Dermis microvascular lymphatic vessel endothelial cell (primary cell): ENCODE measurements around the gene INTS6. TPM values are rescaled to one million over a fixed set of nuclear protein-coding genes. Genes with fewer than 3 reads are reported as not detected.
"Not testable (repeated sequence)": the region's sequence is repeated elsewhere in the genome, so short reads cannot be mapped to it uniquely, and the experiment has no call there.

Source experiments
- DNase-seq, 2 donors: peaks; one replicate each; pipeline versions ENCODE4 v3.0.0 to v3.0.0-alpha.2; 2010; ENCODE audit warnings: low read depth in 2 of 2
- total RNA-seq: library from RNA; depleted of rRNA; stranded (reverse); fragments of >200 nt; gene quantifications from 2 replicates; pipeline ENCODE4 v1.2.1, GENCODE V29; 2014

Gene INTS6
- total RNA-seq, 1 donor from 2014 or later = 31.2 TPM

DNA sequence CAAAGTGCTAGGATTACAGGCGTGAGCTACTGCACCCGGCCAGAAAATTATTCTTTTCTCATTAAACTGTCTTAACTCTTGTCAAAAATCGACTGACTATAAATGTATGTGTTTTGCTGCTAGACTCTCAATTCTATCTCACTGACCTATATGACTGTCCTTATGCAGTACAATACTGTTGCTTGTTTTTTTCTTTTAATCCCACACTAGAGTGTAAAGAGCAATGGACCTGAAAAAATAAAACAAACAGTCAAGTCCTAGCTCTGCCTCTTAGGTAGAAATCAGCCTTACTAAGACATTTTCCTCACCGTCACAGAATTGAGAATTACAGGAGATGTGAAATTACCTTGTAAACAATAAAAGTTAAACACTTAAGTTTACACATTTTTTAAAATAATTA, 35.1 kb downstream of the INTS6 start:
- no peak for DNase-seq

GRCh38 chr13:51416107-51416506, 36.7 kb downstream of the INTS6 start:
- no peak for DNase-seq

GRCh38 chr13:51415339-51415738, 37.5 kb downstream of the INTS6 start:
- DNase-seq = not testable (repeated sequence)

GRCh38 chr13:51412431-51412830, 40.4 kb downstream of the INTS6 start:
- DNase-seq = no peak

- DNase-seq = no peak
These were observed 47.7 kb downstream of the INTS6 start for GRCh38 chr13:51405176-51405575.

DNA sequence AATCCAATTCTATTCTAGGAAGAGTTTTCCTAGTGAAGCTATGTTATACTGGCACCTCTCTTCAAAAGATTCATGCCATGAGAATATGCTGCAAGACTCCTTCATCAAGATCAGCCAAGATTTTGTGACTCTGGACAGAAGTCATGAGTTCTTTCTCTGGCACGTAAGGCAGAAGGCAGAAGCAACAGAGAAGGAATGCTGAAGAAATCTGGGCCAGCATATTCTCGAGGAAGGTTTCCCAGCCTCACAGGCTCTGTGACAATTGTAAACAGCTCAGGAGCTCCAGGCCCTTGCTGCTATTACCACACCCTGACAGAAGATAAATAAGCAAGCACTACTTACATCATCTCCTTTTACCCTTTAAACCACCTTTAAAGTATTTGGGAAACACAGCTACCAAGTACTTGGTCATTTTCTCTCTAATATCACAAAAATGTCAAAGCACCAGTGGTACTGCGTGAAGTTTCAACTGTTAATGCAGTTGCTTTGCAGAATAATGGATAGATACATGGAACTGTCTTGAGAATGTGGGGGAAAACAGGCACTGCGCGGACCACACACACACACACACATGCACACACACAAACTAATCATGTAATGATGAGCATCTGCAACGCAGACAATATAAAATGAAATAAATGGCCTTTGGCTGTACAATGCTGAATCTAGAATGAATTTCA, 55.4 kb downstream of the INTS6 start:
- DNase-seq = no peak

DNA sequence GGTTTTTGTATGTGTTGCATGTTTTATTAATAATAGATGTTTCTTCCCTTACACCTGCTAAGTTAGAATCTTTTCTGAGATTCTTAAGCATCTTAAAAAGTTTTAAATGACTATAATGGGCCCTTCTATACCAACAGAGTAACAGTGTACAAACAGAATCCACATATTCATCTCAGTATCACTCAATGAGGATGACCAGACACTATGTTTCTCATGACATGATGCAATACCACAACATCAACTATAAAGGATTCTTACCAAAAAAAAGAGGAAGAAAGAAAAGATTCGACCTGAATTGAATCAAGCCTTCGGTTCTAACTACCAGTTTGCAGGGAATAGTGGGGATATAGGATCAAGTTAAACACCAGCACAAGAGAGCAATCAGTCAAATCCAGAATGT, 56.5 kb downstream of the INTS6 start:
- DNase-seq = no peak

- no peak for DNase-seq
These were observed 58.1 kb downstream of the INTS6 start for GRCh38 chr13:51394724-51395123.

DNA sequence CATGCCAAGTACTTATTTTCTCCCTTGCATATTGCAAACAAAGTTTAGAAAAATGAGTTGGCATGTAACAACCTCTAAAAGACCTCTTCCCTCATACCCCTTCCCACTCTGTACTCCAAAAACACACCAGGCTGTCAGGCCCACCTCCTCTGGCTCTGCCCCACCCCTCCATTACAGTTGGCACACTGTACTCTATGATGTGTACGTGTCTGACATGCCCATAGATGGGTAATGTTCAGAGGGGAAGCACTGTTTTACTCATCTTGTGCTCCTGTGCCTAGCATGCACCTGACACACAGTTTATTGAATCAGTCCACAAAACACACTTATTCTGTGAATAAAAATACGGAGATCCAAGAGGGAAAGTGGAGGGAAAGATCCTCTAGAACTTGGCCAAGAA, 67.7 kb downstream of the INTS6 start:
- no peak for DNase-seq

DNA sequence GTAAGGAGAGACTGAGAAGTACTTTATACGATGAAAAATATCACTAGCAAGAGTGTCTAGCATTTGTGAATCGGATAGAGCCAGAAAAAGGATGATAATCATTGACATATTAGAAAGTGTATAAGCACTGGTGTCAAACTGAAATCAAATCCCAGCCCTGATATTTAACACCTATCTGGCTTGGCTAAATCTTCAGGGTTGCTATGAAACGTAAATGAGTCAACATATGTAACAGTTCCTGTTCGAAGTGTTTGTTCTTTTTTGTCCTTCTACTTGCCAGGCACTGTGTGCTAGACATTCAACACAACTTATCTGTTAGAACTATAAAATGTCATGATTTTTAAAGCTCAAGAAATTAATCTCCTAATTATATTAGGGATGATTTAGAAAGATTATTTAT, 72.6 kb downstream of the INTS6 start:
- DNase-seq = peak; percentile 51 to 85

DNA sequence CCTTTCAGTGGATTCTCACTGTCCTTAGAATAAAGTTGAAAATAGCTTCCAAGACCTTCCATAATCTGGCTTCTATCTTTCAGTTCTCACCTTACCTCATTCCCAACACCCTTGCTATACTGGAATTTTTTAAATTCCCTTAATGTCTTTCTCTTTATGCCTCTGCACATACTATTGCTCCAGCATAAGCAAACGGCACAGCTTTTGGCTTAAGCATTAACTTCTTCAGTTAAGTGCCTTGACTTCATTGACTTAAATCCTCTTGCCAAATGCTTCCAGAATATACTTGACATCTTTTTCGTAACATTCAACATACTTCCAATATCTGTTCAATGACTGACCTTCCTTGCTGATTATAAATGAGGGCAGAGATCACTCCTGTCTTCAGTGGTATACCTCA, 79.4 kb downstream of the INTS6 start:
- no peak for DNase-seq

DNA sequence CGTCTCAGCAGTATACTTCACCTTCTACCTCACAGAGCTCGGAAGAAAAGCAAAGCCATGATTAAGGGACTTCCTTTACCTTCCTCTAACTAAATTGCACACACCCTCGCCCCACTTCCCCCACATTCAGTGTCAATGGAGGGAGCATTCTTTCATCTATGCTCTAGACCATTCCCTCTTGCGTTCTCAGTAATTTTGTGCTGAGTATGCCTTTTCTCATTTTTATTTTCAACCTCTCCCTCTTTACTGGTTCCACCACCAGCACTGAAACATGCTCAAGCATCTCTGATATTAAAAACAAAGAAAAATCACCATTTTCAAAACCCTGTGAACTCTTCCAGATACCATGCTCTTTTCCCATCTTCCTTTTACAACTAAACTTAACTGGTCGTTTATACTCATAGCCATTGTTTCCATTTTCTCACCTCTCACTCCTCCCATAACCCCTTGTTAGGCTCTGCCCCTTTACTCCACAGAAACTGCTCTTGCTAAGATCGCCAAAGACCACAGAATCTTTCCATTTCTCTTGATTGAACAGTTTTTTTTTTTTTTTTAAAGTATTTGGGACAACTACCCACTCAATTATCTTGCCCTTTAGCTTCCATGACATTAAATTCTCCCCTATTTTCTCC, 81.0 kb downstream of the INTS6 start:
- DNase-seq = no peak

GRCh38 chr13:51370811-51371210, 82.0 kb downstream of the INTS6 start:
- DNase-seq = no peak

DNA sequence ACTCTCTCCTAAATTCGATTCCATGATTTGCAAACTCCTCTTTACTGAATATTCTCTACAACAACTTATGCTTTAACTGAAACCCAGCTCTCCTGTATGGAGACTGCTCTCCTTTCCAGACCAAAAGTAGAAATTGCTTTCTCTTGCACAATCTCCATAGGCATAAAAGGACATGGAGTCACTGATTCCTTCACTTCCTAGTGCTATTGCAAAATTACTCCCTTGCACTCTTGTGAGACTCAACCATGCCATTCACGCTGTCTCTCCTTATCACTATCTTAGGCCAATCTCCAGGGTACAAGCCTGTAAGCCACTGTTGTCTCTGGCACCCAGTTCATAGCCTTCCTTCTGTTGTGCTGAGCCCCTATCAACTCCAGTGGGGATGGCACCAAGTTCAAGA, 82.7 kb downstream of the INTS6 start:
- no peak for DNase-seq

GRCh38 chr13:51364404-51365008, 88.3 kb downstream of the INTS6 start:
- peak in 1 of 2 donors; percentile 76 for DNase-seq

GRCh38 chr13:51363625-51364024, 89.2 kb downstream of the INTS6 start:
- no peak for DNase-seq

GRCh38 chr13:51361106-51361505, 91.7 kb downstream of the INTS6 start:
- DNase-seq = no peak

GRCh38 chr13:51360489-51360888, 92.3 kb downstream of the INTS6 start:
- no peak for DNase-seq

- DNase-seq = no peak
These were observed 93.5 kb downstream of the INTS6 start for GRCh38 chr13:51359352-51359751.

GRCh38 chr13:51357928-51358595, 94.8 kb downstream of the INTS6 start:
- DNase-seq = peak in 1 of 2 donors; percentile 37

DNA sequence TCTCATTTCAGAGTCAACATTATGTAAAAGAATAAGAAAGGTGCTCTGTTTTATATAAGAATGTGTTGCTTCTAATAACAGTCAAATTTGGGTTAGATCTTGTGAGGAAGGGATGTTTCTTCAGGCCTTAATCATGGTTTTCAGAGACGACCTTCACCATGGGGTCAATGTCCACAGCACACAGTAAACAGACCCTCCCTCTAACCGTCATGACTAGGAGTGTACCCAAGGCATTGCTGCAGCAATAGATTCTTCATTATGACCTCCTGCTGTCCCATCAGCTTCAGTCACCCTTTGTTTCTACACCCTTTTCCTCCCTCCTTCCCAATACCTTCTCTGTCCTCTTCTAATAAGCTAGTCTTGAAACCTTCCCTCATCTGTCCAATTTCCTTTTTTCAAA, 97.6 kb downstream of the INTS6 start:
- DNase-seq = no peak

- DNase-seq = no peak
These were observed 103.8 kb downstream of the INTS6 start for GRCh38 chr13:51349016-51349415.
